Activated effector memory CD4-positive, alpha-beta T cell treated with Interleukin-2 at 50 U/mL for 16 hours (primary cell): ENCODE measurements around the gene SYT7.

Experiments
- DNase-seq: peaks from one replicate; pipeline ENCODE4 v3.0.0-alpha.2; 2020

The SYT7 gene

DNA sequence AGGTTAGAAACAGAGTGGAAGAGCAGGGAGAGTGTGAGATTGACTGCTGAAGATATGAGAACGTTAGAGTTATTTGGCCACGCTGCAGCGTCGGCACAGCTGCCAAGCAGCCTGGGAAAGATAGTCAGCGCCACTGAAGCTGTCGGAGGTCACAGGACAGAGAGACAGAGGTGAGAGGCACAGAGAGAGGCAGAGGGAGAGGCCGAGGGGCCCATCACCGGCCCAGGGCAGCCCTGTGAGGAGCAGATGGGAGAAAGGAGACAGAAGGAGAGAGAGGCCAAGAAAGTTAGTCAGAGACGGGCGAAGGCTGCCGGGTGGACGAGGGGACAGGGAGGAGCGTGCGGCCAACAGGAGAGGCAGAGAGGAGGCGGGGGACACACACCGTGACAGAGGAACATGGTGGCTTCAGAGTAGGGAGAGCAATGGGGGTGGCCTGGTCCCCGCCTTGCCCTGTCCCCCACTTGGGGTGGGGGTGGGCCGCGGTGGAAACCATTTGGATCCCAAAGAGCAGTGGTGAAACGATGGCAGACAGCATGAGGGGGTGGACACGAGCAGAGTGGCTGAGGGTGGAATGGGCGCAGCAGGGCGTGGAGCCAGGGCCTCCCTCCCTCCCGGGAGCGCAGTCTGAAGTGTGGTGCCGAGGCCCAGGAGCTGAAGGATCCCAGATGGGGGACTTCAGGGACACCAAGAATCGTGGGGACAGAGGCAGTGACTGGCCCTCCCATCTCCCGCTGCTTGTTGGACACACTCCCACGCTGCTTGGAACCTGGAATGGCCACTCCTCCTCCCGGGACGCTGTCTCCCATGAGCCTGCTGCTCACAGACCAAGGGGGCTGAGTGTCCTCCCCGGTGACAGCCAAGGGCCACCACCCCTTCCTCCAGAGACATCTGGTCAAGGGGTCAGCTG lies 45.7 kb downstream of the SYT7 start:
- no peak for DNase-seq

DNA sequence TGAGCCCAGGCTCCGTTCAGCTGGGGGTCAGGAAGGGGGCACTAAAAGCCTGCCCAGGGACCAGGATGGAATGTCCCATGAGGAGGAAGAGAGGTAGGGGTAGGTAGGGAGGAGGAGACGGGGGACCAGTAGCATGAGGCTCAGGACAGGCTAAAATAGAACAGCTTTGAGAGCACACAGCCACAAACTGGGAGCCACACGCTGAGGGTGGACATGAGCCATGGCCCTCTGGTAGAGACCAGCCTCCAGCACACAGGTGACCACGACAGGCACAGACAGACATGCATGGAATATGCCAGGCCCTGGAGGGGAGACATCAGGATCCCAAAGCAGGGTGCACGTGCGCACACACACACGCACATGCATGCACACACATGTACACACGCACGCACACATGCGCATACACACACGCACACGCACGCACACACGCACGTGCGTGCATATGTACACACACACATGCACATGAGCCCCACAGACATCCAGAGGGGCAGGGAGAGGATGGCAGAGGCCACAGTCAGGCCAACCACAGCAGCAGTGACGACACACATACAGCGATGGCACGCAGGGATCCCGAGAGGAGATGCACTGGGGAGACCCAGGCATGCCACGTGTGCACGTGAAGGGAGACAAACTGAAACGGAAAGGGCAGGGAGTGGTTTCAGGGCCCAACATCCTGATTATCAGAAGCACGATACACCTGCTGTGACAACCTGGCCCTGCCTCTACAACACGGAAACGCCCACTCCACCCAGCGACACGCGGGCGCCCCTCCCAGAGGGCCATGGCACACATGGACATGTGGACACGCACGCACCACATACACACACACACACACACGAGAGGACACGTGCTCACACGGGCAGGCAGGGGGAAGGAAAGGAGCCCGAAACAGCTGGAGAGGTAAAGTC lies 46.6 kb downstream of the SYT7 start:
- DNase-seq, result no peak

DNA sequence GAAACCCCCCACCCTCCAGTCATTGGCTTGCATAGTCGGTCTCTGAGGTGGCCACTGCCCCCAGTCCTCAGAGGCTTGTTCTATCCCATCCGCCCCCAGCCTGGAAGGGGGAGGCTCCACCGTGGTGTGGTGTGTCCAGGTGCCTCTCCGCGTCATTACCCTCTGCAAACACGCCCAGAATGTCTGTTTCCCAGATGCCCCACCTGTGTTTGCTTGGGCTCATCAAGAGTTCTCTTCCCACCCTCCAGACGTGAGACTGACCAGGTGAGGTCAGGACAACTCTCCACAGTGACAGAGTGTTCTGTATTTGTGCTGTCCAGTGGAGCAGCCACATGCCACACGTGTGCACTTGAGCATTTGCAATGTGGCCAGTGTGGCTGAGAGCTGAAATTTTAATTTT lies 47.5 kb downstream of the SYT7 start:
- no peak for DNase-seq

DNA sequence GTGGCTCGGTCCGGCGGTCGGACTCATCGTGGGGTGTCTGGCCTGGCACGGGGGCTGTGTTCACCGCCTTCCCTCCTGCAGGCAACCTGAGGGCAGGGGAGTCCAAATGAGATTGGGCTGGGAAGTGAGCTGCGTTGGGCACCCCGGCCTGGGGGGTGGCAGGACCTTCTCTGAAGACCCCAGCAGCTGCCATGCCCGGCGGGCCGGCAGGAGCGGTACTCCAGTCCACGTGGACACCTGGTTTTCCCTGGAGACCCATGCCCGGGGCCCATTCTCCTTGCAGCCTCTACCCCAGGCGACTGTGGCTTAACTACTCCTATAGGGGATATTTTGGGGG lies 47.9 kb downstream of the SYT7 start:
- DNase-seq, result no peak

DNA sequence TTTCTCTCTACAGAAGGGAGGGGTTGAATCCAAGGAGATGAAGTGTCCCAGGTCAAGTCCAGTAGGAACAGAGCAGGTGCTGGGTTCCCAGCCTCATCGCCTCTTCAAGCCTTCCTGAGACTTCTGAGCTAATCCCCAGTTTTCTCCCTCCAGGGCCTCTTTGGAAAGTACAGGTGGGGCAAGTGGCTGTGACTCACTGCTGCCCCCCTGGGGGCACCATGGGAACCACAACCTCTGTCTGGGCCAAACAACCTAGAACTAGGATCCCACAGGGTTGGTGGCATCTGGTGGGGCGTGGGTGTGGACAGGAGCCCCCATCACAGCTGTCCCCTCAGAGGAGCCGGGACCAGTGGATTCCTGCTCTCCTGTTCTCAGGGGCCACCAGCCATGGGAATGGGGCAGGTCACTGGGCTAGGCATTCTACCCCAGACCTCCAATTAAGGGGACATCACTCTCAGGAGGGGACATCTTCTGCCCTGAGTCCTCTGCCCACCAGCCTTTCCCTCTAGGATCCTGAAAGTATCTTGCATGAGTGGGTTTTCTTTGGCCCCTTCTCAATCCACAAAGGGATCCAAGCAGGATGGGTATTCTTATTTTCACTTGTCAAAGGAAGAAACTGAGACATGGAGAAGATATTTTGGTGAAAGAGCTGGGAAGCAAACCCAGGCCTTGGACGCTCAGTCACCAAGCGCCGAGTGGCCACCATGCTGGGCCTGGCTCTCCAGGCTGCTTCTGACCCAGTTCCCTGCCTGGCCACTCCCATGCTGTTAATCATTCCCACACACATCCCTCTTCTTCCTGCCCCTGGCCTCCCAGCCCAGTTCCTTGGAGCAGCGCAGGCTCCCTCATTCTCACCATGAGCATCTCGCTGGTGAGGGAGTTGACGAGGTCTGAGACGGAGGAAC lies 48.5 kb downstream of the SYT7 start:
- peak; percentile 14 for DNase-seq

DNA sequence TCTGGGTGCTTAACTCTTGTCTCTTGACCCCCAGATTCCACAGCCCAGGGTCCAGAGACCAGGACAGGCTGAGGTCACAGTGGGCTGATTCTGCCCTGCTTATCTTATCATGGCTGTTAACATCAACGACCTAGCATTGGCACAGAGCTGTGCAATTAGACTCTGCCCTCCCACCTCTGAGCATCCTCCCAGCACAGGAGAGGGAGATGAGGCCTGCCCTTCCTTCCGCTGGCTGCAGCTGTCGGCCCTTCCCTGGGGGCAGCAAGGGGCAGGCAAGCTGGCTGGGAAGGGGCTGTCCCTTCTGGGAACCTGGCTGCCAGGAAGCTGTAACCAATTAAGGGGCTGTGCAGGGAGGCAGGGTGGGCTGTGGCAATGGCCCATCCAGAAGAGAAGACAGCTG lies 49.8 kb downstream of the SYT7 start:
- DNase-seq, result no peak

DNA sequence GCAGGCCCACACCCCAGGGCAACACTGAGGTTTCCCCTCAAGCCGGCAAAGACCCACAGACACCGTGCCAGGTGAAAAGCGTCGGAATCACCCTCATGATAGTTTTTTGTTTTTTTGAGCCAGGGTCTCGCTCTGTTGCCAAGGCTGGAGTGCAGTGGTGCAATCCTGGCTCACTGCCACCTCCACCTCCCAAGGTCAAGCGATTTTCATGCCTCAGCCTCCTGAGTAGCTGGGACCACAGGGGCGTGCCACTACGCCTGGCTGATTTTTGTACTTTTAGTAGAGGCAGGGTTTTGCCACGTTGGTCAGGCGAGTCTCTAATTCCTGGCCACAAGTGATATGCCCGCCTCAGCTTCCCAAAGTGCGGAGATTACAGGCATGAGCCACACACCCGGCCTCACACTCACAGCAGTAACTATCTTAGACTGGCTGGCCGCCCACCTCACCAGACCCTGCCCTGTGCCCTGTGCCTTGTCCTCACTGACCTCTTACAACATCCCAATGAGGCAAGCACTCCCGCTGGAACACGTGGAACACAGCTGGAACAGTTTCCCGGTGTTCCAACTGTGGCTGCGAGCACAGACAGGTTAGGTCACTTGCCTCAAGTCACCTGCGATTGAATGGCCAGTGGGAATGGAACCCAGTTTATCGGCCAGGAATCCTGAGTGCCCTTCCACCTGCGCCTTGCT lies 51.2 kb downstream of the SYT7 start:
- DNase-seq, result no peak

DNA sequence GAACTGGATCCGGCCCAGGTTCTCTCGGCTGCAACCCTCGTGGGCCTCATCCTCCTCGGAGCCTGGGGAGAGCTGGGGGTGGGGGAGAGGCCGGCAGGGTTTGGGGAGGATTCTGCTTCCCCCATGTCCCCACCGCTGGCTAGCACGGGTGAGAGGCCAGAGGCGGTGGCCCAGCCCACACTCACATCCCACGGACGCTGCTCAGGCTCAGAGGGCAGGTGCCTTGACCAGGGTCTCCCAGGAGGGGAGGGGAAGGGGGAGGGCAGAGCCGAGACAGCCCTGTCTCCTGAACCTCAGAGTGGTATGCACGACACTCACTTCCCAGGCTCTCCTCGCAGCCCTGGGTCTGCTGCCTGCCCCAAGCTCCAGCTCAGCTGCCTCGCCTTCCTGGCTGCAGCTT lies 52.8 kb downstream of the SYT7 start:
- no peak for DNase-seq

DNA sequence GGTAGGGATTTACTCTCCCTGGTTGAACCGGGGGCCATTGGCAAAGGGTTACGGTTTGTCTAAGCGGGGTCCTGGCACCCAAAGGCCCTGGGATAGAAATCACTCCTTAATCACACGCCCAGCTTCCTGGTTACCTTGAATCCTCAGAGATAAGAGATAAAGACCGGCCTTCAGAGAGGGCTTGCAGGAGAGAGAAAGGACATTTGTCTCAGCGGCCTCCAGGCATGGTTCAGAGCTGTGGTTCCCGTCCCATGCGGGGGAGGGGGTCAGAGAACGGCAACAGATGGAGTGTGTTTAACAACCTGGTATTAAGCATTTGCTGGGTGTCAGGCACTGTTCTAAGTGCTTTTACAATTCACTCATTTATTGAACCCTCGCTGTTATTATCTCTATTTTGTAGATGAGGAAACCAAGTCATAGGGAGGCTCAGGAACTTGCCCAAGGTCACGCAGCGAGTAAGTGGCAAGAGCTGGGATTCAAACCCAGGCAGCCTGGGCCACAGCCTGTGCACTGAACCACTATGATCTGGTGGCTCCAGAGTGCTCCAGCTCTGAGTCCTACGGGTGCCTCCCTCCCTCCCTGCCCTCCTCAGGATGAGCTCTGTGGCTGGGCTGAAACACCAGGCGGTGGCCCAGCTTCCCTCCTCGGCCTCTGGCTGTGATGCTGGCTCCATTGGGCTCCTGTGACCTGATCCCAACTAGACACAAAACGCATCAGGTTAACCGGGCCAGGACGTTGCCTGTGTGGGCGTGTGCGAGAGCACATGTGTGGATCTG lies 53.7 kb downstream of the SYT7 start:
- no peak for DNase-seq

DNA sequence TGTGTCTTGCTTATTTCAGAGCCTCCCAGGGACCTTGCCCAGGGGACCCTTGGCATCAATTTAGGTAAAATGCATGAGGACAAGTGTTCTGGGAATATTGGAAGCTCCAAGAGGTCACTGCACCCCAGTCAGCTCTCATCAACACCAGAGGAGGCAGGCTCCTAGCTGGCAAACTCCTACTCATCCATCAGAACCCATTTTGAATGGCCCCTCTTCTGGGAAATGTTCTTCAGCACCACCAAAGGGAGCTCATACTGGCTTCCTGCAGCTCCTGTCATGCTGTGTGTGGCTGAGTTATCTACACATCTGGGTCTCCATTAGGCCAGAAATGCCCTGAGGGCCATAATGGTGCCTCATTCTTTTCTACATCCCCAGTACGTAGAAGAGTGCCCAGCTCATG lies 54.6 kb downstream of the SYT7 start:
- DNase-seq, result no peak

DNA sequence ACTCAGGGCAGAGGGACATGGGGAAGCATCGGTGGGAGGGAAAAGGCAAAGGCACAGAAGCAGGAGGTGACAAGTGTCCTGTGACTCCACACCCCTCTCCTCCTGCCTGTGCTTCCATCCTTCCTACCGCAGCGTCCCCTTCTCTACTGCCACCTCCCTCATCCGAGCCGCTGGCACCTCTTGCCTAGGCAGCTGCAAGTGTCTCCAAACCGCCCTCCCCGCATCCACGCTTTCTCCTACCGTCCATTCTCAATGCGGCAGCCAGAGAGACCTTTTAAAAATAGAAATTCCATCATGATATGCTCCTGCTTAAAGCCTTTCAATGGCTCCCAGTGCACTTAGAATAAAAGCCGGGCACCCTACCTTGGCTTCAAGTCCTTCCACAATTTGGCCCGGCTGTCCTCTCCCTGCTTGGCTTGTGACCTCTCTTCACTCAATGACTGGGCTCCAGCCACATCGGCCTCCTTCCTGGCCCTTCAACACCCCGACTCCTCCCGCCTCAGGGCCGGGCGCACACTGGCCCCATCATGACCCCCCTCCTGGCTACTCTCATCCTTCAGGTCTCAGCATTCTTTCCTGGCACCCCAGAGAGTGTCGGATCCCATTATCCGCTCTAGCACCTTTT lies 55.8 kb downstream of the SYT7 start:
- no peak for DNase-seq

DNA sequence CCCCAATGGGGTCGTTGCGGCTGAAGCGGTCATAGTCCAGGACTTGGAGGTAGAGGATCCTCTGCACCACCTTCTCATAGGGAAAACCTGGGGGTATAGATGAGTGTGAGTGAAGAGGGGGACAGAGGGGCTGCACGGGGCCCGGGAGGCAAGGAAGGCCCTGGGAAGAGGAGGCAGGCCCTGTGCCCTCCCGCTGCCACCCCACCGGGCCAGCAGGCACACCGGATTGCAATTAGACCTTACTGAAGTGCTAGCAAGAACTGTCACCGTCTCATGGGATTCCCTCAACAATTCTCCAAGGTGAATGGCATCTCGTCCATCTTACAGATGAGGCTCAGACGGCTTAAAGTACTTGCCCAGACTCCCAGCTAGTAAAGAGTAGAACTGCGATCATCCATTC lies 56.4 kb downstream of the SYT7 start:
- no peak for DNase-seq

DNA sequence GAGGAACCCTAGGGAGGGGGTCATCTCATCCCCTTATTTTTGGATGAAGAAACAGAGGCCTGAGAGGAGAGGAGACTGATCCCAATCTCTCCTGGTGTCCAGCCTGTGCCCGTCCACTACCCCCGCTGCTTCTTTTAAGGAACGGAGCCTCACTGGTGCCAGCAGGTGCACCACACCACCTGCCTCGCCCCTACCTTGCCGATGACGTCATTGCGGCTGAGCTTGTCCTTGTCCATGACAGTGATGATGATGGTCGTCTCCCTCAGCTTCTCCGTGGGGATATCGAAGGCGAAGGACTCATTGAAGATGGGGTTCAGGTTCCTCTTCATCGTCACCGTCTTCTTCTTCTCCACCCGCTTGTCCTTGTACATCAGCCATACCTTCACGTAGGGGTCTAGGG lies 58.0 kb downstream of the SYT7 start:
- DNase-seq, result no peak

DNA sequence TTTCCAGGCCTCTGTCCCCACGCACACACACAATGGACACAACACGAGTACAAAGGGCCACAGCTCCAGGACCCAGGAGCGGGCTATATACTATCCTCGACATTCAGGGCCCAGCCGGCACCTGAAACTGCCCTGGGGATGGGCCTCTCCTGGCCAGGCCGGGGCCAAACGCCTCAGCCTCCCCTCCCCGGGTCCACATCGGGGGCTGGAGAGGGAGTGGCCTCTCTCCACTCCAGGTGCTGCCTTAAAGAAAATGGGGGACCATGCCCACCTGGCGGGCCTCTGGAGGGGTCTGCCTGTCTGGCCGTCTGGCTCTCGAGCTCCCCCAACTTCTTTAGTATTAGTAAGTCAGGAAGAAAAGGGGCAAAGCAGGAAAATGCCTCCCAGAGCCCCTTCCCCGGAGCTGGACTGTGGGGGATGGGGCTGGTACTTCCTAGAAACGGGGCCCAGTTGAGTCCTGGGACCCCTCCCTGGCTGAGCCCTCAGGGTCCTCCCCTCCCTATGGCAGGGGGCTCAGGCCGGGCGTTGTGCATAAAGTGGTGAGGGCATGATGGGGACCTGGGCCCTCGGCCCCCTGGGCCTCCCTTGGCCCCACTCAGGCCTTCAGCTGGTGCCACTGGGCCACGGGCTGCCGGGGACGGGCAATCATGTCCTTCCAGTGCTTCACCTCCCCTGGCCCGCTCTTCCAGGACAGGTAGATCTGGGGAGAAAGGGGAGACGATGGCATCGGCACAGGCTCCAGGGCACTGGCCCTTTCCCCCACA lies 62.7 kb downstream of the SYT7 start:
- DNase-seq, result no peak

DNA sequence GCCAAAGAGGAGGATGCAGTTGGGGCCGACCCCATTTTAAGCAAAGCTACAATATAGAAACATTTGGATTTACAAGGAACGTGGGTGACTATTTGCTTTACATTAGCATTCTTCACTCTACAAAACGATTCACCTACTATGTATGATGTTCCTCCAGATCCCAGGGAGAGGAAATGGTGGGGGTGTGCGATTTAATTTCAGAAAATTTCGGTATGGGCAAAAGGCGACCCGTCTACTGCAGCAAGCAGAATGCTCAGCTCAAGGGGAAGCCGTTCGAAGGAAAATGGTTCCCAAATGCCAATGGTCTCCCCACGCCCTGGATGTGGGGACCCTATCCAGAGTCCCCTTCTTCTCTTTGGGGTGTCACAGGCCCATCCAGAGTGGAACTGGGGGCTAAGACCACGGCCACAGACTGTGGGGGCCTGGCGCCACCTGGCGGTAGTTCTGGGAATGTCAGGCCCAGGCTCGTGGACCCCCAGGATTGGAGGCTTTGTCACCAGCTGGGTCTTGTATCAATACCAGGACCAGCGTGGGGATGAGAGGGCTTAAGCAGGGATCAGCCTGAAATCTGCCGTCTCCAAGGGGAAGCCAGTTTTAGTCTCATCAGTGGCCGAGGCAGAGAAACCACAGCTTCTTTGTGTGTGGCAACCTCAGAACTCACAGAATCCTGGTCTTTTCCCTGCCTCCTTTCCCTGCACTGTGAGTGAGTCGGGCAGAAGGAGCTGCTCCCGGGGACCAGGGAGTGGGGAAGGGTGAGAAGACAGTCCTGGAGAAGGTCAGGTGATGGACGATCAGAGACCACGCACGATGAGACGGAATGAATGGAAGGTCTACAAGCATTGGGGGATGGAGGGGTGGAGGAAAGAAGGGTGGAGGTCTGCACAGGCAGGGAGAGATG lies 64.0 kb downstream of the SYT7 start:
- peak; percentile 32 for DNase-seq

DNA sequence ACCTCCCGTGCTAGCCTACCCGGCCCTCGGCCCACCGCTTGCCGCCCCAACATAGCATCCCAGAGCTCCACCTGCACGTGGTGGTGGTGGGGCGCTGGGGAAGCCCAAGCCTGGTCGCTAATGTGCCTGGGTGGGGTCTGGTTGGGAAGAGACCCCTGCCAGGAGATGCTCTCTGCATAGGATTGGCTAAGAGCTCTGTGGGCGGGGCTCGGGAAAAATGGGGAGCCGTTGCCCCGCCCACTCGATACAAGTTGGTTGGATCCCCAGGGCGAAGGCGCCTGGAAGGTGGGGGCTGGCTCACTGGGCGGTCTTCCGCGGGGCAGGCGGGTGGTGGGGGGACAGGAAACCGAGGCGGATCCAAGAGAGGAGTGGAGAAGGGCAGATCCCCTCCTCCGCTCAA lies 64.7 kb downstream of the SYT7 start:
- no peak for DNase-seq

DNA sequence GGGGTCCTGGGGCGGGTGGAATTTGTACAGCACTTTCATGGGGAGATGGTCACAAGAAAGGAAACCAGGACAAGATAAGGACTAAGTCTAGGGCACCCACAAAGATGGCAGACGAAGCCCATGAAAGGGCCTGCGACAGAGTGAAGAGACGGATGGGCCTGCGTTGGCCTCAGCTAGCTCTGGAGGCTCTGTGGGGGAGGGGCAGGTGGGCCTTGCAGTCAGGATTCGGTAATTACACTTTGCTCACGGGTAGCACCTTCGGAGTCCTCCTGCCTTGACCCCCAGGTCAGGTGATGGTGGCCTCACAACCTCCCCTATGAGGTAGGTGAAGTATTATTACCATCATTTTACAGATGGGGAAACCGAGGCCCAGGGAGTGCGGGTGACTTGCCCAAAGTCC lies 65.2 kb downstream of the SYT7 start:
- DNase-seq, result no peak

DNA sequence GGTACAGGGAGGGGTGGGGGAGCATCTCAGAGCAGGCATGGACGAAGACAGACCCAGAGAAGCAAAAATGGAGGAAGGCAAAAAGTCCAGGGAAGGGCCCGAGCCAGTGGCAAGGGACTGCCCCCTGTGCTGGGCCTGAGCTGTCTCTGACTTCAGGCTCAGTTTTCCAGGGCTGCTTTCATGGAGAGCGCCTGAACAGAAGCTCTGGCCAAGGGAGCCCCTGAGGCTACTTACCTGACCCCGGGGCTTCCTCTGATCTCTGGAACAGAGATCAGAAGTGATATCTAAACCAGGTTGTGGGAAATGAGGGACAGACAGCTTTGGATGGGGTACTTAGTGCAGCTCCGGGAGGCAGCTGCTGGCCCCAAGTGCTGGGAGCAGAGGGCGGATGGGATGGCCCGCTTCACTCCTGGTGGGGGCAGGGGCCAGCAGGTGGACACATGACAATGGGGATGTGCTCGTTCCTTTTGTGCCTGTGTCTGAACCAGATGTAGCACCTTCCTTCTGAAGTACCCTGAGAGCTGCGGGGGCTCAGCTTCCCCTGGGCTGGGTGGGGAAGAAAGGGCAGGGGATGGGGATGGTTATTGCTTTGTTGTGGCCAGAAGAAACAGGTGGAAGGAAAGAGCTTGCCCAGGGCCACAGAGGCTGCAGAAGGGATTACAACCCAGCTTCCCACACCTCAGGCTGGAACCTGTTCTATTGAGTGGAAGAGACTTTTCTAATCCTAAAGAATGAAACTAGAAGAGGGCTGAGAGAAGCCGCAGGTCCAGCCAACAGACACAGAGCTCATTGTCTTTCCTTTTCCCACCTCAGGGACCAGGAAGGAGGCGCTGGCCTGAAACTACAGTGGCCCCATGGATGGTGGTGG lies 66.6 kb downstream of the SYT7 start:
- DNase-seq, result no peak
